Thyroid gland (tissue), 4 donors: ENCODE data around the gene GLIS2.

ENCODE experiments used
- CTCF ChIP-seq, 6 experiments: fragments of 200-600 bp in 3 of 6; fragments of 450-650 bp in 3 of 6; sonication (generic) in 3 of 6; IDR thresholded peaks; one replicate each; pipeline ENCODE4 v1.5.1; 2016 to 2019; ENCODE audit warnings: antibody characterized with exemption in 6 of 6, mild to moderate bottlenecking in 2 of 6, inconsistent platforms in 1 of 6, moderate library complexity in 1 of 6
- POLR2A ChIP-seq, 2 donors: fragments of 450-650 bp; IDR thresholded peaks; one replicate each; pipeline ENCODE4 v1.6.1; 2017; ENCODE audit warnings: antibody characterized with exemption in 2 of 2, mild to moderate bottlenecking in 2 of 2, moderate library complexity in 1 of 2

- TF ChIP-seq CTCF (IDR thresholded peaks at IDR 0.05): no peak
- no peak for TF ChIP-seq POLR2A (IDR thresholded peaks at IDR 0.05)
Observed at GRCh38 chr16:4340443-4340842, 24.6 kb downstream of the GLIS2 start.
